Natural killer cell (primary cell): ENCODE measurements around the gene TNFRSF17. TPM values are rescaled to one million over a fixed set of nuclear protein-coding genes. Genes with fewer than 3 reads are reported as not detected.

Experiments used
- ATAC-seq, 3 donors: fragments of 150-1000 bp in 2 of 3; fragments of 200-7000 bp in 1 of 3; cut with Tn5 transposase; 1 replicate in 1 of 3; 2 replicates in 2 of 3; pipeline ENCODE4 v1.10.0; 2021; ENCODE audit warnings: mild to moderate bottlenecking in 2 of 3, moderate library complexity in 2 of 3
- DNase-seq, 2 donors: peaks; one replicate each; pipeline versions ENCODE4 v3.0.0 to v3.0.0-alpha.2; 2013 to 2021; ENCODE audit warnings: mixed read lengths in 1 of 2
- H3K27ac ChIP-seq: one replicate; pipeline ENCODE4 v1.5.1; 2013; ENCODE audit warnings: mild to moderate bottlenecking, low read length
- H3K27me3 ChIP-seq: one replicate; pipeline ENCODE4 v1.6.1; 2013; ENCODE audit warnings: low read length; ENCODE audit not compliant: control insufficient read depth, insufficient read depth
- H3K36me3 ChIP-seq: one replicate; pipeline ENCODE4 v1.6.1; 2013; ENCODE audit warnings: low read length; ENCODE audit not compliant: control insufficient read depth, insufficient read depth
- H3K4me1 ChIP-seq: one replicate; pipeline ENCODE4 v1.6.1; 2013; ENCODE audit warnings: low read length; ENCODE audit not compliant: control insufficient read depth, insufficient read depth
- H3K4me3 ChIP-seq: one replicate; pipeline ENCODE4 v1.5.1; 2013; ENCODE audit warnings: low read length
- H3K9me3 ChIP-seq: one replicate; pipeline ENCODE4 v1.6.1; 2013; ENCODE audit warnings: low read length; ENCODE audit not compliant: control insufficient read depth, insufficient read depth
- H3K27ac Mint-ChIP-seq, 2 donors: one replicate each; pipeline ENCODE4 v1.8.0; 2022; ENCODE audit warnings: mild to moderate bottlenecking in 2 of 2, mixed read lengths in 2 of 2, moderate library complexity in 1 of 2
- H3K27me3 Mint-ChIP-seq, 2 donors: one replicate each; pipeline ENCODE4 v1.8.0; 2022; ENCODE audit warnings: low read depth in 2 of 2, mixed read lengths in 2 of 2
- H3K36me3 Mint-ChIP-seq: one replicate; pipeline ENCODE4 v1.8.0; 2022; ENCODE audit warnings: mixed read lengths
- H3K4me1 Mint-ChIP-seq, 2 donors: one replicate each; pipeline ENCODE4 v1.8.0; 2022; ENCODE audit warnings: mixed read lengths in 2 of 2
- H3K4me3 Mint-ChIP-seq: one replicate; pipeline ENCODE4 v1.8.0; 2022; ENCODE audit warnings: mild to moderate bottlenecking, moderate library complexity, mixed read lengths
- H3K9me3 Mint-ChIP-seq, 2 donors: one replicate each; pipeline ENCODE4 v1.8.0; 2022; ENCODE audit warnings: mixed read lengths in 2 of 2
- WGBS: methylation state at CpG from one replicate; pipeline ENCODE4 v1.1.7; 2013; ENCODE audit warnings: missing lambda C conversion rate; ENCODE audit not compliant: insufficient coverage; 5-methylcytosine and 5-hydroxymethylcytosine counted together
- intact Hi-C: fragments of 100-400 bp; cut with micrococcal nuclease; formaldehyde crosslinking; loops from one replicate; pipeline ENCODE4 v1.14.2; 2022
- total RNA-seq, 4 donors: library from RNA; stranded (reverse); fragments of 120-200 nt in 1 of 4; gene quantifications; one replicate each; pipeline versions ENCODE4 v1.2.3 to v1.2.4, GENCODE V29; 2013 to 2022
- TF ChIP-seq, protein P1 (sequence below): fragments of 200-600 bp; IDR thresholded peaks from one replicate; pipeline ENCODE4 v1.8.0; 2022; ENCODE audit warnings: antibody characterized with exemption

The TNFRSF17 gene
- total RNA-seq, 3 donors from 2014 or later (not counting 1 experiment from before 2014, with no cell fraction given): 6.6 TPM; not detected in 2

GRCh38 chr16:11972128-11972527 is 7.1 kb downstream of the TNFRSF17 start:
- H3K4me3 Mint-ChIP-seq: no peak overlapping the region

GRCh38 chr16:11973070-11973469 is 8.1 kb downstream of the TNFRSF17 start:
- H3K27me3 Mint-ChIP-seq: no peaks in the 10 kb centered on the region
- DNase-seq (no peak), ATAC-seq (no peak)
- no peaks in the 10 kb centered on the region for H3K36me3 Mint-ChIP-seq
- WGBS: 94% methylated on average over 3 of the region's 5 CpGs
- TF ChIP-seq, protein P1, sequence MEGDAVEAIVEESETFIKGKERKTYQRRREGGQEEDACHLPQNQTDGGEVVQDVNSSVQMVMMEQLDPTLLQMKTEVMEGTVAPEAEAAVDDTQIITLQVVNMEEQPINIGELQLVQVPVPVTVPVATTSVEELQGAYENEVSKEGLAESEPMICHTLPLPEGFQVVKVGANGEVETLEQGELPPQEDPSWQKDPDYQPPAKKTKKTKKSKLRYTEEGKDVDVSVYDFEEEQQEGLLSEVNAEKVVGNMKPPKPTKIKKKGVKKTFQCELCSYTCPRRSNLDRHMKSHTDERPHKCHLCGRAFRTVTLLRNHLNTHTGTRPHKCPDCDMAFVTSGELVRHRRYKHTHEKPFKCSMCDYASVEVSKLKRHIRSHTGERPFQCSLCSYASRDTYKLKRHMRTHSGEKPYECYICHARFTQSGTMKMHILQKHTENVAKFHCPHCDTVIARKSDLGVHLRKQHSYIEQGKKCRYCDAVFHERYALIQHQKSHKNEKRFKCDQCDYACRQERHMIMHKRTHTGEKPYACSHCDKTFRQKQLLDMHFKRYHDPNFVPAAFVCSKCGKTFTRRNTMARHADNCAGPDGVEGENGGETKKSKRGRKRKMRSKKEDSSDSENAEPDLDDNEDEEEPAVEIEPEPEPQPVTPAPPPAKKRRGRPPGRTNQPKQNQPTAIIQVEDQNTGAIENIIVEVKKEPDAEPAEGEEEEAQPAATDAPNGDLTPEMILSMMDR: no peak
- H3K4me3 Mint-ChIP-seq: no peak overlapping the region
- peaks cover 20 to 30% of the 10 kb centered on the region in 2 donors for H3K4me1 Mint-ChIP-seq
- no peaks in the 10 kb centered on the region for H3K9me3 Mint-ChIP-seq
- no peak overlapping the region for H3K27ac Mint-ChIP-seq
- no peaks in the 10 kb centered on the region for H3K27me3 ChIP-seq
- H3K4me3 ChIP-seq: no peak overlapping the region
- no peak overlapping the region for H3K27ac ChIP-seq
- peaks cover 23% of the 10 kb centered on the region for H3K4me1 ChIP-seq
- intact Hi-C loops: loop anchor here (10.0 kb wide), 2 partner anchors 58 to 118 kb away; partner anchors contain the start of genes GSPT1 and RSL1D1
- H3K36me3 ChIP-seq: no peaks in the 10 kb centered on the region
- H3K9me3 ChIP-seq: no peaks in the 10 kb centered on the region

More at GRCh38 chr16:11972128-11972527, 7.1 kb downstream of the TNFRSF17 start:
- Mint-ChIP-seq H3K27ac (no peak overlapping the region), H3K9me3 (no peaks in the 10 kb centered on the region), H3K27me3 (no peaks in the 10 kb centered on the region), H3K4me1 (peaks cover 11 to 20% of the 10 kb centered on the region in 2 donors), H3K36me3 (no peaks in the 10 kb centered on the region)
- no peak for ATAC-seq
- Histone ChIP-seq H3K9me3 (no peaks in the 10 kb centered on the region), H3K4me3 (no peak overlapping the region), H3K27ac (no peak overlapping the region), H3K36me3 (no peaks in the 10 kb centered on the region), H3K27me3 (no peaks in the 10 kb centered on the region), H3K4me1 (peaks cover 15% of the 10 kb centered on the region)
- TF ChIP-seq, protein P1: no peak
- intact Hi-C loops: loop anchor here (10.0 kb wide), 2 partner anchors 57 to 117 kb away; partner anchors contain the start of genes GSPT1 and RSL1D1
- no peak for DNase-seq
- 97% methylated on average over 10 of the region's 11 CpGs for WGBS

- ATAC-seq: no peak
- peaks cover 26% of the 10 kb centered on the region for H3K4me1 ChIP-seq
- intact Hi-C loops: loop anchor here (10.0 kb wide), 2 partner anchors 62 to 122 kb away; partner anchors contain the start of genes GSPT1 and RSL1D1
Observed at GRCh38 chr16:11976850-11977375, 11.9 kb downstream of the TNFRSF17 start.

More at GRCh38 chr16:11976850-11977375, 11.9 kb downstream of the TNFRSF17 start:
- peak overlapping the region; percentile 98 for H3K4me3 Mint-ChIP-seq
- no peaks in the 10 kb centered on the region for H3K27me3 Mint-ChIP-seq
- Histone ChIP-seq H3K27me3 (no peaks in the 10 kb centered on the region), H3K9me3 (no peaks in the 10 kb centered on the region), H3K4me3 (peak overlapping the region; percentile 74), H3K36me3 (no peaks in the 10 kb centered on the region), H3K27ac (peak overlapping the region; percentile 40)
- peak in 1 of 2 donors; percentile 14 for DNase-seq
- TF ChIP-seq, protein P1: no peak
- under 1% methylated on average over 22 of the region's 22 CpGs for WGBS
- peaks cover 28 to 34% of the 10 kb centered on the region in 2 donors for H3K4me1 Mint-ChIP-seq
- no peaks in the 10 kb centered on the region for H3K36me3 Mint-ChIP-seq
- H3K9me3 Mint-ChIP-seq: no peaks in the 10 kb centered on the region
- peak overlapping the region; percentile 94 to 97 for H3K27ac Mint-ChIP-seq
